K562 (cell line): ENCODE results near the gene TFCP2. TPM values are rescaled to one million over a fixed set of nuclear protein-coding genes. Genes with fewer than 3 reads are reported as not detected.

Experiments used
- COPS2 ChIP-seq: fragments of 450-650 bp; conservative IDR thresholded peaks from 2 replicates; pipeline ENCODE4 v1.6.1; 2016; ENCODE audit warnings: mild to moderate bottlenecking, moderate library complexity
- FOXA3 ChIP-seq, 2 experiments: fragments of 450-650 bp in 1 of 2; sonication (generic) in 1 of 2; formaldehyde crosslinking; IDR thresholded peaks in 1 of 2; conservative IDR thresholded peaks in 1 of 2; 2 replicates each; pipeline versions ENCODE4 v1.4.0 to v1.8.0; 2020 to 2022; ENCODE audit warnings: mild to moderate bottlenecking in 2 of 2, missing genetic modification reagents in 1 of 2
- HIVEP1 ChIP-seq: fragments of 250-450 bp; sonication (Bioruptor Pico); IDR thresholded peaks from 2 replicates; pipeline ENCODE4 v1.4.0; 2020; ENCODE audit warnings: mild to moderate bottlenecking
- MBD2 ChIP-seq: sonication (generic); IDR thresholded peaks from 2 replicates; pipeline ENCODE4 v1.6.1; 2016; ENCODE audit warnings: low read depth, borderline replicate concordance
- MTA2 ChIP-seq: fragments of 450-650 bp; IDR thresholded peaks from 2 replicates; pipeline ENCODE4 v1.6.1; 2016; ENCODE audit warnings: low read depth
- MYBL2 ChIP-seq, 2 experiments: fragments of 450-650 bp in 1 of 2; sonication (generic) in 1 of 2; formaldehyde crosslinking in 1 of 2; IDR thresholded peaks; 2 replicates each; pipeline versions ENCODE4 v1.6.1 to v1.8.1; 2017 to 2022; ENCODE audit warnings: borderline replicate concordance in 1 of 2, inconsistent platforms in 1 of 2, low read depth in 1 of 2, mild to moderate bottlenecking in 1 of 2, missing genetic modification reagents in 1 of 2, moderate library complexity in 1 of 2
- NR2C2 ChIP-seq, 2 experiments: fragments of 200-800 bp in 1 of 2; sonication (Bioruptor generic) in 1 of 2; sonication (generic) in 1 of 2; formaldehyde crosslinking in 1 of 2; IDR thresholded peaks; 2 replicates each; pipeline versions ENCODE4 v1.6.1 to v1.8.0; 2016 to 2022; ENCODE audit warnings: mild to moderate bottlenecking in 1 of 2, missing compliant biosample characterization in 1 of 2, missing genetic modification characterization in 1 of 2, missing genetic modification reagents in 1 of 2
- POLR2A ChIP-seq: fragments of 450-650 bp; conservative IDR thresholded peaks from 2 replicates; pipeline ENCODE4 v1.6.1; 2016
- RAD21 ChIP-seq, 2 experiments: fragments of 250-450 bp in 1 of 2; fragments of 450-650 bp in 1 of 2; sonication (Bioruptor Pico) in 1 of 2; formaldehyde crosslinking in 1 of 2; IDR thresholded peaks in 1 of 2; conservative IDR thresholded peaks in 1 of 2; 2 replicates each; pipeline versions ENCODE4 v1.4.0 to v1.8.0; 2020 to 2022; ENCODE audit warnings: mild to moderate bottlenecking in 2 of 2, moderate library complexity in 1 of 2
- RB1 ChIP-seq: fragments of 450-650 bp; IDR thresholded peaks from 2 replicates; pipeline ENCODE4 v1.6.1; 2017; ENCODE audit warnings: low read depth, mild to moderate bottlenecking
- SRSF7 ChIP-seq: fragments of 200-400 bp; formaldehyde crosslinking; optimal IDR thresholded peaks from 2 replicates; pipeline ENCODE3; 2017; ENCODE audit warnings: mild to moderate bottlenecking, low read depth, low read length
- ZNF408 ChIP-seq: fragments of 250-450 bp; sonication (Bioruptor Pico); IDR thresholded peaks from 2 replicates; pipeline ENCODE4 v1.4.0; 2020; ENCODE audit warnings: low read depth, mild to moderate bottlenecking, moderate library complexity
- ZNF57 ChIP-seq: fragments of 450-650 bp; formaldehyde crosslinking; IDR thresholded peaks from 2 replicates; pipeline ENCODE4 v1.4.0; 2020; ENCODE audit warnings: mild to moderate bottlenecking, moderate library complexity
- ZNF77 ChIP-seq: fragments of 250-450 bp; sonication (Bioruptor Pico); IDR thresholded peaks from 2 replicates; pipeline ENCODE4 v1.5.0; 2020
- ZNF79 ChIP-seq: fragments of 250-450 bp; sonication (Bioruptor Pico); IDR thresholded peaks from 2 replicates; pipeline ENCODE4 v1.4.0; 2020; ENCODE audit warnings: low read depth, mild to moderate bottlenecking, moderate library complexity
- polyA plus RNA-seq, 8 experiments: library from polyadenylated mRNA; depleted of rRNA in 4 of 8; stranded (reverse) in 5 of 8; unstranded in 3 of 8; fragments of >200 nt; fragmentation: Nextera tagmentation in 2 of 8; fragmentation: Illumina TruSeq in 1 of 8; extraction: Ambion mirVana in 2 of 8; extraction: Trizol in 1 of 8; gene quantifications; 2 replicates each; pipeline versions ENCODE4 v1.2.1 to v1.2.3, GENCODE V29; 2011 to 2014; ENCODE audit warnings: inconsistent platforms in 1 of 8, missing spikeins in 1 of 8
- total RNA-seq, 7 experiments: library from RNA; depleted of rRNA in 6 of 7; stranded (reverse); fragments of >200 nt in 6 of 7; fragmentation: Illumina TruSeq in 2 of 7; extraction: Trizol in 2 of 7; gene quantifications; 2 replicates each; pipeline versions ENCODE4 v1.2.1 to v1.2.3, GENCODE V29; 2011 to 2021; ENCODE audit warnings: low replicate concordance in 1 of 7
- TF ChIP-seq, protein P1 (sequence below): fragments of 250-450 bp; sonication (Bioruptor Pico); IDR thresholded peaks from 2 replicates; pipeline ENCODE4 v1.8.0; 2021; ENCODE audit warnings: borderline replicate concordance, mild to moderate bottlenecking, moderate library complexity; ENCODE audit not compliant: poor library complexity, severe bottlenecking
- TF ChIP-seq, protein P2 (sequence below): sonication (generic); formaldehyde crosslinking; IDR thresholded peaks from 2 replicates; pipeline ENCODE4 v1.8.0; 2022; ENCODE audit warnings: mild to moderate bottlenecking, missing genetic modification reagents
- TF ChIP-seq, protein P3 (sequence below), 2 experiments: fragments of 450-650 bp in 1 of 2; IDR thresholded peaks; 2 replicates each; pipeline ENCODE4 v1.6.1; 2011 to 2017; ENCODE audit warnings: low read depth in 2 of 2, antibody characterized with exemption in 1 of 2, borderline replicate concordance in 1 of 2, low read length in 1 of 2, mild to moderate bottlenecking in 1 of 2, mixed read lengths in 1 of 2; ENCODE audit not compliant: control insufficient read depth in 1 of 2
- TF ChIP-seq, protein P4 (sequence below): fragments of 450-650 bp; IDR thresholded peaks from 2 replicates; pipeline ENCODE4 v1.6.1; 2017; ENCODE audit warnings: antibody characterized with exemption
- TF ChIP-seq, protein P5 (sequence below): fragments of 450-650 bp; formaldehyde crosslinking; IDR thresholded peaks from 2 replicates; pipeline ENCODE4 v1.4.0; 2022; ENCODE audit warnings: mild to moderate bottlenecking, moderate library complexity

Gene TFCP2
- total and polyA plus RNA-seq, 9 of the 15 experiments (the other 6 are each of a cell fraction or from before 2014, with no cell fraction given), result 8.0 to 38.9 (median 19.3) TPM

DNA sequence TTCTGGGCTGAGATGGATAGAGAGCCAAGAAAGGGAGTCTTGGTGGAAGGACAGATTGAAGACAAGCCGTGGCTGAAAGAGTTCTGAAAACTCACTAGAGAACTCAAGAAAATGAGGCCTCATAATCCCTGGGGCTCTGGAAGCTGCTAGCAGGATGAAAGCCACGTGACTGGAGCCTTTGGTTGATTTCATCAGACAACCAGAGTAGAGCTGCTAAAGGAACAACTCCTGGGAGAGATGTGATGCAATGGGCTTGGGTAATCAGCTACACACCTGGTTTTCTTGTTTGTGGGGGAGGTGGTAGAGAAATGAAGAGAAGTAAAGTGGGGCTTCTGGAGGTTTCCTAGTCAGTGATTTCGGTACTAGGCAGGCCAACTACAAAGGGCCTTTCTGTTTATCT, 102.9 kb downstream of the TFCP2 start (continued):
- TF ChIP-seq, protein P1, sequence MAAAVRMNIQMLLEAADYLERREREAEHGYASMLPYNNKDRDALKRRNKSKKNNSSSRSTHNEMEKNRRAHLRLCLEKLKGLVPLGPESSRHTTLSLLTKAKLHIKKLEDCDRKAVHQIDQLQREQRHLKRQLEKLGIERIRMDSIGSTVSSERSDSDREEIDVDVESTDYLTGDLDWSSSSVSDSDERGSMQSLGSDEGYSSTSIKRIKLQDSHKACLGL (CRISPR knock-in tag), result no peak
- TF ChIP-seq RB1 (no peak), HIVEP1 (CRISPR knock-in tag) (no peak), SRSF7 (no peak), NR2C2 (CRISPR knock-in tag; IDR thresholded peaks at IDR 0.05) (no peak), NR2C2 (tag; IDR thresholded peaks at IDR 0.05) (no peak), ZNF408 (CRISPR knock-in tag) (no peak), MYBL2 (IDR thresholded peaks at IDR 0.05; ENCODE audit: low read depth) (no peak), MYBL2 (CRISPR knock-in tag; IDR thresholded peaks at IDR 0.05; ENCODE audit: borderline replicate concordance) (no peak), ZNF77 (no peak), MBD2 (no peak), POLR2A (no peak), FOXA3 (CRISPR knock-in tag; conservative IDR thresholded peaks at IDR 0.05 in 1 of 2, IDR thresholded peaks at IDR 0.05 in 1 of 2) (no peak), COPS2 (no peak), RAD21 (CRISPR knock-in tag; conservative IDR thresholded peaks at IDR 0.05 in 1 of 2, IDR thresholded peaks at IDR 0.05 in 1 of 2) (peak in 1 of 2 experiments; percentile 18; a peak in 2 of 4 replicates), ZNF79 (no peak), ZNF57 (CRISPR knock-in tag) (no peak), MTA2 (no peak)
- TF ChIP-seq, protein P2, sequence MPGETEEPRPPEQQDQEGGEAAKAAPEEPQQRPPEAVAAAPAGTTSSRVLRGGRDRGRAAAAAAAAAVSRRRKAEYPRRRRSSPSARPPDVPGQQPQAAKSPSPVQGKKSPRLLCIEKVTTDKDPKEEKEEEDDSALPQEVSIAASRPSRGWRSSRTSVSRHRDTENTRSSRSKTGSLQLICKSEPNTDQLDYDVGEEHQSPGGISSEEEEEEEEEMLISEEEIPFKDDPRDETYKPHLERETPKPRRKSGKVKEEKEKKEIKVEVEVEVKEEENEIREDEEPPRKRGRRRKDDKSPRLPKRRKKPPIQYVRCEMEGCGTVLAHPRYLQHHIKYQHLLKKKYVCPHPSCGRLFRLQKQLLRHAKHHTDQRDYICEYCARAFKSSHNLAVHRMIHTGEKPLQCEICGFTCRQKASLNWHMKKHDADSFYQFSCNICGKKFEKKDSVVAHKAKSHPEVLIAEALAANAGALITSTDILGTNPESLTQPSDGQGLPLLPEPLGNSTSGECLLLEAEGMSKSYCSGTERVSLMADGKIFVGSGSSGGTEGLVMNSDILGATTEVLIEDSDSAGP (CRISPR knock-in tag), result no peak
- TF ChIP-seq, protein P3, sequence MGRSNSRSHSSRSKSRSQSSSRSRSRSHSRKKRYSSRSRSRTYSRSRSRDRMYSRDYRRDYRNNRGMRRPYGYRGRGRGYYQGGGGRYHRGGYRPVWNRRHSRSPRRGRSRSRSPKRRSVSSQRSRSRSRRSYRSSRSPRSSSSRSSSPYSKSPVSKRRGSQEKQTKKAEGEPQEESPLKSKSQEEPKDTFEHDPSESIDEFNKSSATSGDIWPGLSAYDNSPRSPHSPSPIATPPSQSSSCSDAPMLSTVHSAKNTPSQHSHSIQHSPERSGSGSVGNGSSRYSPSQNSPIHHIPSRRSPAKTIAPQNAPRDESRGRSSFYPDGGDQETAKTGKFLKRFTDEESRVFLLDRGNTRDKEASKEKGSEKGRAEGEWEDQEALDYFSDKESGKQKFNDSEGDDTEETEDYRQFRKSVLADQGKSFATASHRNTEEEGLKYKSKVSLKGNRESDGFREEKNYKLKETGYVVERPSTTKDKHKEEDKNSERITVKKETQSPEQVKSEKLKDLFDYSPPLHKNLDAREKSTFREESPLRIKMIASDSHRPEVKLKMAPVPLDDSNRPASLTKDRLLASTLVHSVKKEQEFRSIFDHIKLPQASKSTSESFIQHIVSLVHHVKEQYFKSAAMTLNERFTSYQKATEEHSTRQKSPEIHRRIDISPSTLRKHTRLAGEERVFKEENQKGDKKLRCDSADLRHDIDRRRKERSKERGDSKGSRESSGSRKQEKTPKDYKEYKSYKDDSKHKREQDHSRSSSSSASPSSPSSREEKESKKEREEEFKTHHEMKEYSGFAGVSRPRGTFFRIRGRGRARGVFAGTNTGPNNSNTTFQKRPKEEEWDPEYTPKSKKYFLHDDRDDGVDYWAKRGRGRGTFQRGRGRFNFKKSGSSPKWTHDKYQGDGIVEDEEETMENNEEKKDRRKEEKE (IDR thresholded peaks at IDR 0.05; ENCODE audit: borderline replicate concordance in 1 of 2, control insufficient read depth in 1 of 2, low read depth in 2 of 2, low read length in 1 of 2), result no peak
- TF ChIP-seq, protein P4, sequence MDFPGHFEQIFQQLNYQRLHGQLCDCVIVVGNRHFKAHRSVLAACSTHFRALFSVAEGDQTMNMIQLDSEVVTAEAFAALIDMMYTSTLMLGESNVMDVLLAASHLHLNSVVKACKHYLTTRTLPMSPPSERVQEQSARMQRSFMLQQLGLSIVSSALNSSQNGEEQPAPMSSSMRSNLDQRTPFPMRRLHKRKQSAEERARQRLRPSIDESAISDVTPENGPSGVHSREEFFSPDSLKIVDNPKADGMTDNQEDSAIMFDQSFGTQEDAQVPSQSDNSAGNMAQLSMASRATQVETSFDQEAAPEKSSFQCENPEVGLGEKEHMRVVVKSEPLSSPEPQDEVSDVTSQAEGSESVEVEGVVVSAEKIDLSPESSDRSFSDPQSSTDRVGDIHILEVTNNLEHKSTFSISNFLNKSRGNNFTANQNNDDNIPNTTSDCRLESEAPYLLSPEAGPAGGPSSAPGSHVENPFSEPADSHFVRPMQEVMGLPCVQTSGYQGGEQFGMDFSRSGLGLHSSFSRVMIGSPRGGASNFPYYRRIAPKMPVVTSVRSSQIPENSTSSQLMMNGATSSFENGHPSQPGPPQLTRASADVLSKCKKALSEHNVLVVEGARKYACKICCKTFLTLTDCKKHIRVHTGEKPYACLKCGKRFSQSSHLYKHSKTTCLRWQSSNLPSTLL, result no peak
- TF ChIP-seq, protein P5, sequence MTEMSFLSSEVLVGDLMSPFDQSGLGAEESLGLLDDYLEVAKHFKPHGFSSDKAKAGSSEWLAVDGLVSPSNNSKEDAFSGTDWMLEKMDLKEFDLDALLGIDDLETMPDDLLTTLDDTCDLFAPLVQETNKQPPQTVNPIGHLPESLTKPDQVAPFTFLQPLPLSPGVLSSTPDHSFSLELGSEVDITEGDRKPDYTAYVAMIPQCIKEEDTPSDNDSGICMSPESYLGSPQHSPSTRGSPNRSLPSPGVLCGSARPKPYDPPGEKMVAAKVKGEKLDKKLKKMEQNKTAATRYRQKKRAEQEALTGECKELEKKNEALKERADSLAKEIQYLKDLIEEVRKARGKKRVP (CRISPR knock-in tag), result peak; percentile 42; the same call in 1 of the 2 replicates
